ENCODE measurements around the gene ZNF366.

The ZNF366 gene

GRCh38 chr5:72495410-72495809 lies 11.8 kb downstream of the ZNF366 start:
- DNase-seq (ENCODE audit: low read depth, low spot score), result no peak

GRCh38 chr5:72494623-72495124 lies 12.5 kb downstream of the ZNF366 start:
- no peak for DNase-seq (ENCODE audit: low read depth, low spot score)

GRCh38 chr5:72489536-72489935 lies 17.7 kb downstream of the ZNF366 start:
- no peak for DNase-seq (ENCODE audit: low read depth, low spot score)

DNA sequence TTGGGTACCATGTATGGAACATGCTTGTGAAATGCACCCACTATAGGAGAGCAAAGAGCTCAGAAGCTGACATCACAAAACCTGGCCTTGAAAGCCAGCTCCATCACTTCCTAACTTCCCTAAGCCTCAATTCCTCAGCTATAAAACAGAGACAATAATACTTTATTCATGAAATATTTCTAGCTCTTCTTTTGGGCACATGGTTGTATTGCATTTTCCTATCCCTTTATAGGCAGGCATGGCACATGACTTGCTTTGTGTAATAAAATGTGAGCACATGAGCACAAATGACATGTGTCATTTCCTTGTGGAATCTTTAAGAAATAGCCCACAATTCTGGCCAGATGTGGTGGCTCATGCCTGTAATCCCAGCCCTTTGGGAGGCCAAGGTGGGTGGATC lies 18.5 kb downstream of the ZNF366 start:
- DNase-seq (ENCODE audit: low read depth, low spot score), result no peak

DNA sequence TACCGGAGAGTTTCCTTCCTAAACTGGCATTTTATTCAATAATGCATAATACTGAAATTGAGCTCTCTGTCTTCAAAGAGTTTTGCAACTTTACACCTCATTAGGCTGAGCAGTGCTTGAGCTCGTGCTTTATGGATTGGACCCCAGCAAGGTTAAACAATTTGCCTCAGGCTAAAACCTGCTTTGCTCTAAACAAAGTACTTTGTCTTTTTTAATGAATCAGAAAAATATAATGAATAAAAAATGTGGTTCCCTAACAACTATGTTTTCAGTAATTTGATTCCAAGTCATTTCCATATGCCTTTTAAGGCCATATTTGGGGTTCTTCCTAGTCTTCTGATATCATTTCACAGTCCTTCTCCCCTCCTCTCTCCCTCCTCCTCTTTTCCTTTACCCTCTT lies 20.0 kb downstream of the ZNF366 start:
- no peak for DNase-seq (ENCODE audit: low read depth, low spot score)

DNA sequence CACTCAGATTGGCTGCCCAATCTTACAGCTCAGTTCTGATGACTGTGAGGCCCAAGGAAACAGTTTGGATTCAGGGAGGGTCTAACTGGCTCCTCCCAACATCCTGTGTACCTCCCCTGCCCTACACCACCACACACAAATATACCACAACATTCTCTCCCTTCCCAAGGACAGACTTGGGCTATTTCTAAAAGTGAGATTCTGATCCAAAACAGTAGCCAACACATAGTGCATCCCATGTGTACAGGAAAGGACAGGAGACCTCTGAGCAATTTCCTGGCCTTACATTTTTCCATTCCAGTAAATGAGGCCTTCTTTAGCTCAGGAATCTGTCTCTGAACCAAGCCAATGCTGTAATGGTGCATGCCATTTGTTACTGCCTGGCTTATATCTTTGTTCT lies 20.8 kb downstream of the ZNF366 start:
- DNase-seq (ENCODE audit: low read depth, low spot score), result no peak

DNA sequence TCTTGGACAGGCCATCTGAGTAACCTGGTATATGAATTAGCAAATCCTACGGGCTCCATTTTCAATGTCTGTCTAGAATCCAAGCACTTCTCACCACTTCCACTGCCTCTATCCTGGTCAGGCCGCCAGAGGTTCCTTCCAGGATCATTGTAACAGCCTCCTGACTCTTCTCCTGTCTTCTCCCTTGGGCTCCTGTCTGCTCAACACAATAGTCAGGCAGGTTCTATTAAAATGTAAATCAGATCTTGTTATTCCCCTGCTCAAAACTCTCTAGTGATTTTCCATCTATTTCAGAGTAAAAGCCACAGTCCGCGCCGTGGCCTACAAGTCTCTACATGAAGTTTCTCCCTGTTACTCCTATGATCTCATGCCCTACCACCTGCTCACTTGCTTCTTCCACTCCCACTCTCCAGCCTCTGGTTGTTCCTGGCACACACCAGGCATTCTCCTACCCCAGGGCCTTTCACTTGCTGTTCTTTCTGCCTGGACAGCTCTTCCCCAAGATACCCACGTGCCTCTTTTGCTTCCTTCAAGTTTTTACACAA lies 21.7 kb downstream of the ZNF366 start:
- no peak for DNase-seq (ENCODE audit: low read depth, low spot score)

GRCh38 chr5:72482046-72482445 lies 25.2 kb downstream of the ZNF366 start:
- DNase-seq (ENCODE audit: low read depth, low spot score), result no peak

GRCh38 chr5:72480841-72481240 lies 26.4 kb downstream of the ZNF366 start:
- DNase-seq (ENCODE audit: low read depth, low spot score), result no peak

GRCh38 chr5:72479921-72480320 lies 27.3 kb downstream of the ZNF366 start:
- no peak for DNase-seq (ENCODE audit: low read depth, low spot score)

DNA sequence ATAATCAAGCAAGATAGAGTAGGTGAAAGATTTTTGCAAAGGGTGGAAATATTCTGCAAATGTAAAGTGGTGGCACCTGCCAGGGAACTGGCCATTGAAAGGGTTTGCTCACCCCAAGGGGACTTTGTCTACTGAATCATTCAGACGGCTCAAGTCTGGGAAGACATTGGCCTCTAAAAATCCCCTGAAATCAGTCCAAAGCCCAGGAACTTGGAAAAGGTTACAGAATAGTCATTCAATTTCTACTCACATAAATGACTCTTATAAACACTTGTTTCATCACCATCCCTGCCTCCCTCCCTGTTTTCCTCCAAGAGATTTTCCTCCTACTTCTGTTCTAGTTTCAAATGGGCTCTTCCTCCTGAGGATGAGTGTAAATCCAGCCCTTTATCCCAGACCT lies 28.5 kb downstream of the ZNF366 start:
- no peak for DNase-seq (ENCODE audit: low read depth, low spot score)

- no peak for DNase-seq (ENCODE audit: low read depth, low spot score)
Observed at GRCh38 chr5:72478276-72478675, 28.9 kb downstream of the ZNF366 start.

DNA sequence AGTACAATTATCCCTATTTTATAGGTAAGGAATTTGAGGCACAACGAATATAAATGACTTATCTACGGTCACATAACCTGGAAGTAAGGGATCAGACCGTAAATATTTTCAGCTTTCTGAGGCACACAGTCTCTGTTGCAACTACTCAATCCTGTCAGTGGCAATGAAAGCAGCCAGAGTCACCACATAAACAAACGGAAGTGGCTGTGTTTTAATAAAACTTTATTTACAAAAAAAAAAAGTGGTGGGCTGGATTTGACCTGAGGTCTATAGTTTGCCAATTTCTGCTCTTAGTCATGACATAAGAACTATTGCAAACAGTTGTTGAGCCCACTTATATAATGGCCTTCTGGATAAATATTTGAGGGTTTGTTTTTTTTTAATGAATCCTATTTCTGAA lies 29.6 kb downstream of the ZNF366 start:
- no peak for DNase-seq (ENCODE audit: low read depth, low spot score)

GRCh38 chr5:72477176-72477575 lies 30.0 kb downstream of the ZNF366 start:
- no peak for DNase-seq (ENCODE audit: low read depth, low spot score)

DNA sequence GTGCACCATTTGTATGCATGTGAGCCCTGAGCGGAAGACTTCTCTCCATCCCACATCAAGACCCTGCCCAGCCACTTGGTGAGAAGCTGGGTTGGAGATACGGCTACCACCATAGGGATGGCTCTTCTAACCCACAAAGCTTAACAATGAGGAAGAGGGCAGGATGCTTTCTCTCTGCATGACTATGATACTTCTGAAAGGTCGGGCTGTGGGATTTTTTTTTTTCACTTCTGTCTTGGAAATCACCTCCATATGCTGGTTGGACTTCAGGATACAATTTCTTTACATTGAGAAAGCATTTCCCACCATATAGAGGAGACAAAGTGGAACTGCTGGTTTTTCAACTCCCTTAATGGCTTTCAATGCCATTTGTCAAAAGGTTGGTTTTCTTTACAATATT lies 30.5 kb downstream of the ZNF366 start:
- no peak for DNase-seq (ENCODE audit: low read depth, low spot score)

DNA sequence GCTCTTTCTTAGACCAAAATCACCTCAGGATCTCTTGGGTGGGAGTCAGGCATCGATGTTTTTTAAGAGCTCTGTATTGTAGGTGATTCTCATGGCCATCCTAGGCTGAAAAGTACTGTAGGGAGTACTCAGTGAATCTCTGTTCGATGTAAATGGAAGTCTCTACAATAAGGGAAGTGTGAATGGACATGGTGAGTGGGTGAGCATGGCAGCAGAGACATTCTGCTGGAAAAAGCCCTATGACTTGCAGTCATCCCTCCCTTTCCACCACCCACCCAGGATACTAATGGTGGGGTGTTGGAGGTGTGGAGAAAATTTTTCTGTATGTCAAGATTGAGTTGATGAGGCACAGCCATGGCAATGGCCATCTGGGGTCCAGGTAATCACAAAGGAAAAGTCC lies 30.9 kb downstream of the ZNF366 start:
- no peak for DNase-seq (ENCODE audit: low read depth, low spot score)

- DNase-seq (ENCODE audit: low read depth, low spot score), result no peak
Observed at GRCh38 chr5:72474516-72474915, 32.7 kb downstream of the ZNF366 start.

DNA sequence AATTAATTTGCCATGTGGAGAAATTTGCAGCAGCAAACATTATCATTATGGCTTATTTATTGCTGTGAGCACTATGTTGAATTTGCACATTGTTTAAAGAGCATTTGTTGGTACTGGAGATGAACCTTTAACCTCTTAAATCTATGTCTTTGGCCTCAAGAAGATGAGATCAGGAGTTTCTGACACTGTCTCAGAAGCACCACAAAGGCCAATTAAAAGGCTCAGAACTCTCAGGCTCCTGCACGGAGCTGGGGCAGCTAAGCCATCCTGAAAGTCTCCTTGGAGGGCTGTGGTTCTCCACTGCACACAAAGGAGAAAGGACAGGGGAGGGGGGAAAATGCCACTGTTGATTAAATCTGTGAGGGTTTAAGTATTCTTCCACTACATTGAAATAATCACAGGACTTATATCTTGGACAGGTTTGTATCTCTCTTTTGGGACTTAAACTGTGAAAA lies 33.1 kb downstream of the ZNF366 start:
- no peak for DNase-seq (ENCODE audit: low read depth, low spot score)

- no peak for DNase-seq (ENCODE audit: low read depth, low spot score)
Observed at GRCh38 chr5:72472666-72473422, 34.4 kb downstream of the ZNF366 start.

DNA sequence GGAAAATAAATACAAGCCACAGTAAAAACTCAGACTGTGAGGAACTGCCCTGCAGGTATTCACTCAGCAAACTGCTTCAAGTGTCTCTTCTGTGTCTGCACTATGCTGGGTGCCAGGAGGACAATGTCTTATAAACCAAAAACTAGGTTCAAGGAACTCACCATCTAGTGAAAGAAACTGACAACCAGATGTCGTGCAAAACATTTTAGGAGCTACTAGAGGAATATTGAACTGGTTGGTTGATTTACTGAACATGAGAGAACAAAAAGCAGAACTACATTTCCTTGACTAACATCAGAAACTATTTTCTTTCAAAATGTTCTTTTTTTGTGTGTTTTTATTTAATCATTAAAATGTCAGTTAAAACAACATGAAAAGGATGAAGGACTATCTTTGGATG lies 35.2 kb downstream of the ZNF366 start:
- no peak for DNase-seq (ENCODE audit: low read depth, low spot score)

DNA sequence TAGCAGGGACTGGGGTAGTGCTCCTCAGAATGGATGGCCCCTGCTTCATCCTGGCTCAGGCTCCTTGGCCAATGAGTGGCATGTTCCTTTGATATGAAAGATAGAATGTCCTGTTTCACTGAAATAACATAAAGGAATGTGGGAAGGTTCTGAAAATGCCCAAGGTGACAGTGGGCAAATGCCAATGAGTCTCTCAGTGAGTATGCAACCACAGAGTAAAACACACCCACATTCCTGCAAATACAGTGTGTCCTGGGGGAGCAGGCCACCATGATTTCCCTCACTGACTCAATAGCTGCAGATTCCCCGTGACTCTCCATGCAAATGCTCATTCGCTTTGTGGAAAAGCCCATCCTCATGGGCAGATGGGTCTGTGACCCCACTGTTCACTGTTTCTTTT lies 36.4 kb downstream of the ZNF366 start:
- DNase-seq (ENCODE audit: low read depth, low spot score), result no peak

- DNase-seq (ENCODE audit: low read depth, low spot score), result no peak
Observed at GRCh38 chr5:72468606-72469005, 38.6 kb downstream of the ZNF366 start.

- no peak for DNase-seq (ENCODE audit: low read depth, low spot score)
Observed at GRCh38 chr5:72468024-72468423, 39.2 kb downstream of the ZNF366 start.
